ENCODE results near the gene FASTKD2.

Gene FASTKD2

DNA sequence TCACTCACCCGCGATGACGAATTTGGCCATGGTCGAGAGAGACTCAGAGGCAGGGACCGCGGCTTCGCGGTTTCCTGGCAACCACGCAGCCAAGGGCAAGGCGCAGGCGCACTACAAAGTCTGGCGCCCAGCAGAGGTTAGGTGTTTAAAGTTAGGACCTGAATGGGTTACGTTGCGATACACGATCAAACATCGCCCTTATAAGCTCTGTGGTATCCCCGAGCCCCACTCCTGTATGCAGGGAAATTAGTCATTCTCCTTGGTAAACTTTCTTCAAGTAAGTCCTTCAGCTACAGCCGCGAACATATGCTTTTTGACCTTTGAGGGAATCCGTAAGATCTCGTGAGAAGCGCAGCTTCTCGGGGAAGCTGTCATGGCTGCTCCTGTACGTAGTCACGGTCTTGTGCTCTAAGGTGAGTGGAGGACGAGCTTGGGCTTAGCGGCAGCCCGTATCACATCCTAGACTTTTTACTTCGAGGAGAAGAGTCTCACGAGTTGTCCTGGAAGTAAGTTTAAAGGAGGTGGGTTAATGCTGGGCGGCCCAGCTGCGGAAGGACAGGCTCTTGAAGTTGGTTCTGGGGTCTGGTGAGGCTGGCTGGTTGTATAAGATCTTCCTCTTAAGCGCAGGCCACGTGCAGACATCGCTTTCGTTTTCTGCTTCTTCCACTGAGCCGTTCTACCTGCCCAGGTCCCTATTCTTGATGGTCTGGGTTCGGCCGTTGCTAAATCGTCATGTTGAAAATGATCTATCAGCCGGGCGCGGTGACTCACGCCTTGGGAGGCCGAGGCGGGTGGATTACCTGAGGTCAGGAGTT is at the start of gene FASTKD2, which contains the start of gene MDH1B:
TSS of gene FASTKD2 (plus strand) at position 365 of the 815 bp plus-strand sequence. CDS start 1,088 bp downstream, outside the sequence.
TSS of gene MDH1B (minus strand) at position 87 of the 815 bp plus-strand sequence. CDS start at position 30, 57 bp downstream.
- H3K4me1 ChIP-seq (ENCODE audit: insufficient read depth, insufficient read length): no peaks in the 10 kb centered on the region
- H3K27me3 ChIP-seq (ENCODE audit: insufficient read depth, insufficient read length): no peaks in the 10 kb centered on the region
- H3K9me3 ChIP-seq (ENCODE audit: insufficient read depth, low read length): no peaks in the 10 kb centered on the region
- H3K4me3 ChIP-seq (ENCODE audit: insufficient read length, low read depth): peak within 1 kb of the TSS; percentile 98
- H3K9ac ChIP-seq (ENCODE audit: insufficient read length, low read depth): peak within 1 kb of the TSS; percentile 97
- TF ChIP-seq ZNF274 (IDR thresholded peaks at IDR 0.05; ENCODE audit: low read depth, low read length) (no peak), YY1 (IDR thresholded peaks at IDR 0.05; ENCODE audit: insufficient read depth, insufficient read length) (peak; percentile 94)
- DNase-seq (ENCODE audit: low read depth, low spot score): peak; percentile 85
- peaks cover 35% of the 10 kb centered on the region for H3K36me3 ChIP-seq (ENCODE audit: insufficient read depth, insufficient read length, low read length)

DNA sequence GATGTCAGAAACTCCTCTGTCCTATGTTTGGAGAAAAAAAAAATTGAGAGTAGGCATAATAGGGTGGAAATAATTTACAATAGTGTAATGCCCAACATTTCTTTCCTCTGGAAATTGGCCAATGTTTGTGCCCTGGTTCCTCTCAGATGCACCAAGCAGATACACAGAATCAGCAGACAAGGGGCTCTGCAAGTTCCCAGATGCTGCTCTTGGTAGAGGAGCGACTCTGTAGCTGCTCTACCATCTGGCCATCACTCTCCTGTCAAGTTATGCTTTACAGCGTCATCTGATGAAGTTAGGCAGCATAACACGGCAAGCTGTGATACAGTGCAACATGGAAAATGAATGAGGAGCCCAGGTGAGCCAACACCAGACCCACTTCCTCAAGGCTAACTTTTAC is 48.8 kb upstream of the FASTKD2 start:
- H3K4me1 ChIP-seq (ENCODE audit: insufficient read depth, insufficient read length): no peaks in the 10 kb centered on the region
- no peaks in the 10 kb centered on the region for H3K36me3 ChIP-seq (ENCODE audit: insufficient read depth, insufficient read length, low read length)
- no peak overlapping the region for H3K4me3 ChIP-seq (ENCODE audit: insufficient read length, low read depth)
- H3K9ac ChIP-seq (ENCODE audit: insufficient read length, low read depth): no peak overlapping the region
- TF ChIP-seq SUZ12 (IDR thresholded peaks at IDR 0.05; ENCODE audit: extremely low read depth, insufficient read depth, insufficient read length): no peak
- no peak for TF ChIP-seq ZNF274 (IDR thresholded peaks at IDR 0.05; ENCODE audit: low read depth, low read length)
- TF ChIP-seq YY1 (IDR thresholded peaks at IDR 0.05; ENCODE audit: insufficient read depth, insufficient read length): no peak
- no peak for DNase-seq (ENCODE audit: low read depth, low spot score)
- H3K9me3 ChIP-seq (ENCODE audit: insufficient read depth, low read length): no peaks in the 10 kb centered on the region
- H3K27me3 ChIP-seq (ENCODE audit: insufficient read depth, insufficient read length): no peaks in the 10 kb centered on the region

DNA sequence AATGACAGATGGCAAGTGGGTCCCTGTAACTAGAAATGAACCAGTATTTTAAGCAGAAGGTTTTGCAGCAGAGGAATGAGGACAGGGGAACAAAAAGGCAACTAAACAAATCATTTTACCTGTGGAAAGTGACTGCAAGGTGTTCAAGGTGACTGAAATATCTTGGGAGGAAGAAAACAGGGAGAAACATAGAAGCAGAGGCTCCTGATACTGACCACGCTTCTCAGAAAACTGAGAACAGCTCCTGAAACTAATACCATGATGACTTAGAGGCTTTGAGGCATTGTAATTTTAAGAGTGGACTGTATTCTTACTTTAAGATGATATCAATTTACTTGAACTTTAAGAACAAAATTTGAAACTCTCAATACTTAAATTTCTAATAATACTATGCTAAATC is 47.1 kb upstream of the FASTKD2 start, which contains the start of gene DYTN:
TSS of gene DYTN (minus strand) at position 101 of the 400 bp plus-strand sequence. CDS start 117 bp downstream, outside the sequence.
- Histone ChIP-seq H3K9ac (ENCODE audit: insufficient read length, low read depth) (no peak within 1 kb of the TSS), H3K36me3 (ENCODE audit: insufficient read depth, insufficient read length, low read length) (no peaks in the 10 kb centered on the region), H3K9me3 (ENCODE audit: insufficient read depth, low read length) (peaks cover 7% of the 10 kb centered on the region; the same call in 1 of the 2 replicates), H3K4me1 (ENCODE audit: insufficient read depth, insufficient read length) (no peaks in the 10 kb centered on the region), H3K4me3 (ENCODE audit: insufficient read length, low read depth) (no peak within 1 kb of the TSS), H3K27me3 (ENCODE audit: insufficient read depth, insufficient read length) (no peaks in the 10 kb centered on the region)
- no peak for DNase-seq (ENCODE audit: low read depth, low spot score)
- TF ChIP-seq SUZ12 (IDR thresholded peaks at IDR 0.05; ENCODE audit: extremely low read depth, insufficient read depth, insufficient read length) (no peak), ZNF274 (IDR thresholded peaks at IDR 0.05; ENCODE audit: low read depth, low read length) (no peak), YY1 (IDR thresholded peaks at IDR 0.05; ENCODE audit: insufficient read depth, insufficient read length) (no peak)

DNA sequence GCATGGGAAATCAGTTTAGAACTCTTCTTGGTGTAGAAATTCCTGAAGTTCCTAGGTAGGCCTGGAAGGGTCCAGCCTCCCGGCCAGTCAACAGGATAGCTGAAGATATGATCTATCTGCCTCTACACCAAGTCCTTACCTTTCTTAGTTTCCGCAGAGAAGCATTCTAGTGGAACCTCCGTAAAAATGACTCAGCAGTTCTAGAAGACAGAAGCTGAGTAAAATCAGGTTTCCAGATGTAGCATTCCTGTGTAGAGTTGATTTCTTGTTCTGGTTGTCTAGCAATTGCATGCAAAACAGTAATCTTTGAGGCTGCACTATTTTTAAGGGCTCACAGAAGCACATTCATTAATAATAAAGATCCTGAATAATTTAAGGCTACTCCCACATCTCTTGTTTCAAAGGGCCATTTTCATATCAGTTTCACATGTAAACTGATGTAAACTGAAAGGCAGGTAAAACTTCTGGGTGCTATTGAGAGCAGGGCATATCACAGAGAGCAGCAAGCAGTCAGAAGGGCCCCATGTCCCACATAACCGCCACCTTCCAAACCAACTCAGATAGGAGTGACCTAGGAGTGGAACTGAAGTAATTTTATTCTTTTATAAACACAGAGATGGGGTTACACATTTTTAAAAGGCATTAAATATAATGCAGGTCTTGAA is 44.0 kb upstream of the FASTKD2 start:
- H3K9ac ChIP-seq (ENCODE audit: insufficient read length, low read depth): no peak overlapping the region
- no peaks in the 10 kb centered on the region for H3K36me3 ChIP-seq (ENCODE audit: insufficient read depth, insufficient read length, low read length)
- H3K4me1 ChIP-seq (ENCODE audit: insufficient read depth, insufficient read length): no peaks in the 10 kb centered on the region
- peaks cover 7% of the 10 kb centered on the region; the same call in 1 of the 2 replicates for H3K9me3 ChIP-seq (ENCODE audit: insufficient read depth, low read length)
- no peak overlapping the region for H3K4me3 ChIP-seq (ENCODE audit: insufficient read length, low read depth)
- no peaks in the 10 kb centered on the region for H3K27me3 ChIP-seq (ENCODE audit: insufficient read depth, insufficient read length)
- DNase-seq (ENCODE audit: low read depth, low spot score): no peak
- TF ChIP-seq YY1 (IDR thresholded peaks at IDR 0.05; ENCODE audit: insufficient read depth, insufficient read length): no peak
- TF ChIP-seq SUZ12 (IDR thresholded peaks at IDR 0.05; ENCODE audit: extremely low read depth, insufficient read depth, insufficient read length): no peak
- no peak for TF ChIP-seq ZNF274 (IDR thresholded peaks at IDR 0.05; ENCODE audit: low read depth, low read length)

DNA sequence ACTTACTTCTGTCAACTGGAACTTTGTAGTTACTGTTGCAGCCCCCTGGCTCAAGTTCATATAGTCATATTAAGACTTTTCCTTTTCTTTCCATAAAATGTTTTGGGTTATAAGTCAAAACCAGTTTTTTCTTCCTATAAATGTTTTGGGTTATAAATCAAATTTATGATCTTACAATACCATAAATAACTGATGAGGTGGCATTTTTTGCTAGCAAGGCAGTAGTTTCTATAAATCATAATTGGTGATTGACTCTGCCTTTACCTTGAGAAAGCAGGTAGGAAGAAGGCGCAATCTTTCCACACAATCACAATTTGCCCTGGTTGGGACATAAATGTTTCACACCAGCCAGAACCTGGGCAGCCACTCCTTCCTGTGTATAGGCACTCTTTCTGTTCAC is 42.1 kb upstream of the FASTKD2 start:
- Histone ChIP-seq H3K27me3 (ENCODE audit: insufficient read depth, insufficient read length) (no peaks in the 10 kb centered on the region), H3K4me3 (ENCODE audit: insufficient read length, low read depth) (no peak overlapping the region), H3K4me1 (ENCODE audit: insufficient read depth, insufficient read length) (no peaks in the 10 kb centered on the region), H3K9me3 (ENCODE audit: insufficient read depth, low read length) (peaks cover 7% of the 10 kb centered on the region; the same call in 1 of the 2 replicates), H3K9ac (ENCODE audit: insufficient read length, low read depth) (no peak overlapping the region), H3K36me3 (ENCODE audit: insufficient read depth, insufficient read length, low read length) (no peaks in the 10 kb centered on the region)
- no peak for DNase-seq (ENCODE audit: low read depth, low spot score)
- TF ChIP-seq SUZ12 (IDR thresholded peaks at IDR 0.05; ENCODE audit: extremely low read depth, insufficient read depth, insufficient read length): no peak
- no peak for TF ChIP-seq ZNF274 (IDR thresholded peaks at IDR 0.05; ENCODE audit: low read depth, low read length)
- TF ChIP-seq YY1 (IDR thresholded peaks at IDR 0.05; ENCODE audit: insufficient read depth, insufficient read length): no peak

DNA sequence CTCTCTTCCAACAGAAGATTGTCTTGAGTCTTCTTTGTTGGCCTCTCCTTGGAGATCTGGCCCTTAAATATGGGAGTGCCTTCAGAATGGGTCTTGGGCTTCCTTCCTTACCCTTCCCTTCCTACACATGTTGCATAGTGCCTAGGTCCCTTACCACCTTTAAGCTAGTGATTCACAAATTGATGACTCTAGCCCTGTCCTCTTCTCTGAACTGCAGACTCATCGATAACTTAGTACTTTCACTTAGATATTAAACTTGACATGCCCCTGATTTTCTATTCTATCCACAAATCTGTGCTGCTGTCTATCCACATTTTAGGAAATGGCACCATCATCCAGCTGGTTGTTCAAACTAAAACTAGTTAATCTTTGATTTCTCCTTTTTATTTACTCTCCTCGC is 38.1 kb upstream of the FASTKD2 start:
- H3K9ac ChIP-seq (ENCODE audit: insufficient read length, low read depth): no peak overlapping the region
- no peak for TF ChIP-seq SUZ12 (IDR thresholded peaks at IDR 0.05; ENCODE audit: extremely low read depth, insufficient read depth, insufficient read length)
- TF ChIP-seq YY1 (IDR thresholded peaks at IDR 0.05; ENCODE audit: insufficient read depth, insufficient read length): no peak
- TF ChIP-seq ZNF274 (IDR thresholded peaks at IDR 0.05; ENCODE audit: low read depth, low read length): no peak
- H3K27me3 ChIP-seq (ENCODE audit: insufficient read depth, insufficient read length): no peaks in the 10 kb centered on the region
- no peaks in the 10 kb centered on the region for H3K36me3 ChIP-seq (ENCODE audit: insufficient read depth, insufficient read length, low read length)
- no peak for DNase-seq (ENCODE audit: low read depth, low spot score)
- H3K4me1 ChIP-seq (ENCODE audit: insufficient read depth, insufficient read length): no peaks in the 10 kb centered on the region
- H3K4me3 ChIP-seq (ENCODE audit: insufficient read length, low read depth): no peak overlapping the region
- H3K9me3 ChIP-seq (ENCODE audit: insufficient read depth, low read length): peaks cover 3% of the 10 kb centered on the region; the same call in 1 of the 2 replicates
